Keratinocyte (primary cell): Measurements from ENCODE around the gene QPRT. TPM values are rescaled to one million over a fixed set of nuclear protein-coding genes. Genes with fewer than 3 reads are reported as not detected.

Experiments
- DNase-seq: peaks from one replicate; pipeline ENCODE4 v3.0.0-alpha.2; 2011; ENCODE audit warnings: low read depth, missing footprints, low spot score
- FAIRE-seq: peaks from 2 replicates; lab custom pipeline; 2011; peaks lifted over from hg19 to GRCh38; lab: Jason Lieb, UNC
- H2AFZ ChIP-seq: 2 replicates; pipeline ENCODE4 v1.6.0; 2012; ENCODE audit warnings: low read length, control low read depth, inconsistent platforms; ENCODE audit not compliant: control insufficient read depth
- H3K27ac ChIP-seq: 2 replicates; pipeline ENCODE4 v1.5.1; 2011; ENCODE audit warnings: low read length; ENCODE audit not compliant: control insufficient read depth, insufficient read depth
- H3K27me3 ChIP-seq: 3 replicates; pipeline ENCODE4 v1.6.0; 2011; ENCODE audit warnings: low read length; ENCODE audit not compliant: control insufficient read depth, insufficient read depth; ENCODE audit errors: extremely low read depth
- H3K36me3 ChIP-seq, 2 experiments: 2 replicates in 1 of 2; 3 replicates in 1 of 2; pipeline ENCODE4 v1.5.1; 2011; ENCODE audit warnings: low read length in 2 of 2, mild to moderate bottlenecking in 1 of 2; ENCODE audit not compliant: control insufficient read depth in 2 of 2, insufficient read depth in 2 of 2; ENCODE audit errors: extremely low read depth in 1 of 2
- H3K4me1 ChIP-seq: 3 replicates; pipeline ENCODE4 v1.5.1; 2011; ENCODE audit warnings: low read length; ENCODE audit not compliant: control insufficient read depth, insufficient read depth; ENCODE audit errors: extremely low read depth
- H3K4me2 ChIP-seq: 3 replicates; pipeline ENCODE4 v1.6.0; 2011; ENCODE audit warnings: low read depth, low read length; ENCODE audit not compliant: control insufficient read depth, insufficient read depth; ENCODE audit errors: extremely low read depth
- H3K4me3 ChIP-seq, 3 experiments: fragments of 200-600 bp in 1 of 3; sonication (generic) in 1 of 3; 2 replicates in 2 of 3; 3 replicates in 1 of 3; pipeline ENCODE4 v1.5.1; 2011 to 2016; ENCODE audit warnings: low read length in 3 of 3, mild to moderate bottlenecking in 3 of 3, control low read depth in 2 of 3, inconsistent platforms in 1 of 3, low read depth in 1 of 3, mixed read lengths in 1 of 3, mixed run types in 1 of 3, moderate library complexity in 1 of 3; ENCODE audit not compliant: control insufficient read depth in 2 of 3, insufficient read depth in 2 of 3; ENCODE audit errors: extremely low read depth in 1 of 3
- H3K79me2 ChIP-seq: 2 replicates; pipeline ENCODE4 v1.6.0; 2012; ENCODE audit warnings: low read length; ENCODE audit not compliant: control insufficient read depth, insufficient read depth
- H3K9ac ChIP-seq: 3 replicates; pipeline ENCODE4 v1.6.0; 2011; ENCODE audit warnings: low read length; ENCODE audit not compliant: control insufficient read depth, insufficient read depth; ENCODE audit errors: extremely low read depth
- H3K9me1 ChIP-seq: 3 replicates; pipeline ENCODE4 v1.6.0; 2011; ENCODE audit warnings: low read length; ENCODE audit not compliant: control insufficient read depth, insufficient read depth; ENCODE audit errors: extremely low read depth
- H3K9me3 ChIP-seq: 2 replicates; pipeline ENCODE4 v1.5.1; 2012; ENCODE audit warnings: low read depth, low read length; ENCODE audit not compliant: control insufficient read depth
- H4K20me1 ChIP-seq: 3 replicates; pipeline ENCODE4 v1.6.0; 2011; ENCODE audit warnings: low read length; ENCODE audit not compliant: control insufficient read depth, insufficient read depth; ENCODE audit errors: extremely low read depth
- EZH2 ChIP-seq: IDR thresholded peaks from one replicate; pipeline ENCODE4 v1.6.1; 2012; ENCODE audit warnings: inconsistent platforms, mild to moderate bottlenecking, low read length, moderate library complexity
- dilution Hi-C: fragments of 300-500 bp; cut with MboI; formaldehyde crosslinking; loops from one replicate; pipeline ENCODE4 v1.7.0; 2020; ENCODE audit warnings: low sequenced_read_pairs; ENCODE audit not compliant: extremely low pct_ligation_motif_present
- polyA plus RNA-seq, 5 experiments: library from polyadenylated mRNA; depleted of rRNA in 3 of 5; stranded (reverse) in 3 of 5; stranded (forward) in 1 of 5; unstranded in 1 of 5; fragments of >200 nt; gene quantifications; 1 replicate in 1 of 5; 2 replicates in 3 of 5; 3 replicates in 1 of 5; pipeline versions ENCODE4 v1.2.1 to v1.2.3, GENCODE V29; 2011 to 2012; ENCODE audit warnings: missing spikeins in 2 of 5, low read depth in 1 of 5, low replicate concordance in 1 of 5
- TF ChIP-seq, protein P1 (sequence below), 3 experiments: IDR thresholded peaks in 1 of 3; conservative IDR thresholded peaks in 1 of 3; optimal IDR thresholded peaks in 1 of 3; 2 replicates in 2 of 3; 3 replicates in 1 of 3; pipeline versions ENCODE3 to v1.5.1; 2011; ENCODE audit warnings: low read length in 3 of 3, mild to moderate bottlenecking in 3 of 3, moderate library complexity in 2 of 3, control low read depth in 1 of 3, inconsistent platforms in 1 of 3; ENCODE audit not compliant: insufficient read depth in 2 of 3; ENCODE audit errors: extremely low read depth in 1 of 3

QPRT gene
- polyA plus RNA-seq, 1 donor (not counting 4 experiments of a cell fraction or from before 2014, with no cell fraction given): 8.8 TPM

DNA sequence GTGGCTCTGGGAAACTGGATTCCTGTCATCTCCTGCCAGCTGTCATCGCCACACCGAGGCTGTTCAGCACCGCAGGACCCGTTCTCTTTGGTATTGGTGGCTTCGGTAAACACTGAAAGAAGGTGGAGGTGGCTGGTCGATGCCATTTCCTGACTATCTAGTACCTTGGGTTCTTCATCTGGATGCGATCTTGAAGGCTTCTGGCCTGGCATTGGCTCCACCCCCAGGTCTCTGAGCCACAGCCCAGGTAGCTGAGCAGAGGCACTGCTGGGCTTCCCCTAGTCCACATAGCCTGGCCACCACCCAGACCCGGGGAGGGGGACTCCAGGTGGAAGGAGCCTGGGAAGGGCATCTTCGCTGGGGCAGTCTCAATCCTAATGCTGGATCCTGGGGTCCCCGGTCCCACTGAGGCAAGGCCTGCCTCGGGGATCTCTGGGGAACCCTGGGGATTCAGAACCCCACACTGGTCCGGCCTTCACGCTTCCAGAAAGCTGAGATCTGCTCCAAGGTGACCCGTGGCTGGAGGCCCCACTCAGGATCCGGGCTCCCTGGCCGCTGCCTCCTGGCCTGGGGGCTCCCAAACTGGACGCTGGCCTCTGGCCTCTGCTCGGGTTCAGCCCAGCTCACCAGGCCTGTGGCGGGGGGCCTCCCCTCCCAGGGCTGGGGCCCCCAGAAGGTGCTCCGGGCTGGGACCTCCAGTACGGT is 65.0 kb downstream of the QPRT start:
- H3K4me3 ChIP-seq: no peak overlapping the region
- dilution Hi-C loops: no loop called here
- DNase-seq (no peak), FAIRE-seq (no peak)
- H3K9me3 ChIP-seq: no peaks in the 10 kb centered on the region
- H3K4me2 ChIP-seq: no peak overlapping the region
- H3K4me1 ChIP-seq: no peaks in the 10 kb centered on the region
- no peaks in the 10 kb centered on the region for H3K79me2 ChIP-seq
- no peaks in the 10 kb centered on the region for H4K20me1 ChIP-seq
- H3K27me3 ChIP-seq: no peaks in the 10 kb centered on the region
- no peak overlapping the region for H2AFZ ChIP-seq
- no peaks in the 10 kb centered on the region for H3K9me1 ChIP-seq
- H3K36me3 ChIP-seq: no peaks in the 10 kb centered on the region
- H3K27ac ChIP-seq: no peak overlapping the region
- no peak for TF ChIP-seq EZH2
- TF ChIP-seq, protein P1, sequence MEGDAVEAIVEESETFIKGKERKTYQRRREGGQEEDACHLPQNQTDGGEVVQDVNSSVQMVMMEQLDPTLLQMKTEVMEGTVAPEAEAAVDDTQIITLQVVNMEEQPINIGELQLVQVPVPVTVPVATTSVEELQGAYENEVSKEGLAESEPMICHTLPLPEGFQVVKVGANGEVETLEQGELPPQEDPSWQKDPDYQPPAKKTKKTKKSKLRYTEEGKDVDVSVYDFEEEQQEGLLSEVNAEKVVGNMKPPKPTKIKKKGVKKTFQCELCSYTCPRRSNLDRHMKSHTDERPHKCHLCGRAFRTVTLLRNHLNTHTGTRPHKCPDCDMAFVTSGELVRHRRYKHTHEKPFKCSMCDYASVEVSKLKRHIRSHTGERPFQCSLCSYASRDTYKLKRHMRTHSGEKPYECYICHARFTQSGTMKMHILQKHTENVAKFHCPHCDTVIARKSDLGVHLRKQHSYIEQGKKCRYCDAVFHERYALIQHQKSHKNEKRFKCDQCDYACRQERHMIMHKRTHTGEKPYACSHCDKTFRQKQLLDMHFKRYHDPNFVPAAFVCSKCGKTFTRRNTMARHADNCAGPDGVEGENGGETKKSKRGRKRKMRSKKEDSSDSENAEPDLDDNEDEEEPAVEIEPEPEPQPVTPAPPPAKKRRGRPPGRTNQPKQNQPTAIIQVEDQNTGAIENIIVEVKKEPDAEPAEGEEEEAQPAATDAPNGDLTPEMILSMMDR (optimal IDR thresholded peaks at IDR 0.05 in 1 of 3, IDR thresholded peaks at IDR 0.05 in 1 of 3, conservative IDR thresholded peaks at IDR 0.05 in 1 of 3; ENCODE audit: extremely low read depth in 1 of 3, insufficient read depth in 2 of 3, low read length in 3 of 3): no peak
- no peak overlapping the region for H3K9ac ChIP-seq

DNA sequence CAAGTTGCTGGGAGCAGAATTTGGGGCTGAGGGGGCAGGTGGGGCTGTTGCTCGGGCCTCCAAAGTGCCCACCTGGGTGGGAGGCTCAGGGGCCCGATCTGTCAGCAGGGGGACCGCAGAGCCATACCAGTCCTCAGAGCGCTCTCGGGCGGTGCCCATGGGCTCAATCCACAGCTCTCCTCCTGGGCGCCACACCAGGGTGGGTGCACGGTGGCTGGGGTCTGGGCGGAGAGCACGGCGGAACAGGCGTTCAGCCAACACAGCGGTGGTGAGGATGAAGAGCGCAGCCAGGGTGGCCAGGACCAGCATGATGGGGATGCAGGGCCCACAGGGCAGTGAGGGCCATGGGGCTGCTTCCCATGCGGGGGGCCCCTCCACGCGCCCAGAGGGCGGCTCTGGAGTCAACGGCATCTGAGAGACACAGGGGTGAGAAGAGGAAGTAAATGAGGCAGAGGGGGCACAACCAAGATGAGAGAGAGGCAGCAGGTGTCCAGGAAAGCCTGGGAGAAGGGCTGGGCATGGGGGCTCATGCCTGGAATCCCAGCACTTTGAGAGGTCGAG is 65.6 kb downstream of the QPRT start:
- H3K27ac ChIP-seq: no peak overlapping the region
- dilution Hi-C loops: no loop called here
- no peak overlapping the region for H2AFZ ChIP-seq
- H3K79me2 ChIP-seq: no peaks in the 10 kb centered on the region
- H3K9ac ChIP-seq: no peak overlapping the region
- H4K20me1 ChIP-seq: no peaks in the 10 kb centered on the region
- H3K36me3 ChIP-seq: no peaks in the 10 kb centered on the region
- TF ChIP-seq EZH2: no peak
- TF ChIP-seq, protein P1 (optimal IDR thresholded peaks at IDR 0.05 in 1 of 3, IDR thresholded peaks at IDR 0.05 in 1 of 3, conservative IDR thresholded peaks at IDR 0.05 in 1 of 3; ENCODE audit: extremely low read depth in 1 of 3, insufficient read depth in 2 of 3, low read length in 3 of 3): no peak
- no peak overlapping the region for H3K4me3 ChIP-seq
- no peaks in the 10 kb centered on the region for H3K9me3 ChIP-seq
- no peaks in the 10 kb centered on the region for H3K27me3 ChIP-seq
- no peak for FAIRE-seq
- H3K4me2 ChIP-seq: no peak overlapping the region
- no peaks in the 10 kb centered on the region for H3K9me1 ChIP-seq
- no peaks in the 10 kb centered on the region for H3K4me1 ChIP-seq
- no peak for DNase-seq
